Activated CD8-positive, alpha-beta memory T cell treated with anti-CD3 and anti-CD28 coated beads, Interleukin-2, amount 10 ng/mL, durations not matched to agents 7 days and 5 days (primary cell): ENCODE data around the gene COL15A1. TPM values are rescaled to one million over a fixed set of nuclear protein-coding genes. Genes with fewer than 3 reads are reported as not detected.
"Not testable (repeated sequence)": the region's sequence is repeated elsewhere in the genome, so short reads cannot be mapped to it uniquely, and the experiment has no call there.

Experiments
- ATAC-seq: fragments of 150-1000 bp; cut with Tn5 transposase; one replicate; pipeline ENCODE4 v1.10.0; 2021; ENCODE audit warnings: moderate library complexity
- CTCF ChIA-PET: fragments of 350-600 bp; sonication (Branson Sonifier 250); formaldehyde crosslinking; loops from one replicate; lab custom pipeline; 2021; ENCODE audit warnings: antibody characterized with exemption; lab: Charles Lee
- DNase-seq: peaks from one replicate; pipeline ENCODE4 v3.0.0-alpha.2; 2020
- H3K27ac Mint-ChIP-seq: one replicate; pipeline ENCODE4 v1.8.0; 2021; ENCODE audit warnings: mild to moderate bottlenecking, mixed read lengths
- H3K27me3 Mint-ChIP-seq: one replicate; pipeline ENCODE4 v1.8.0; 2021; ENCODE audit warnings: mixed read lengths
- H3K36me3 Mint-ChIP-seq: one replicate; pipeline ENCODE4 v1.8.0; 2021; ENCODE audit warnings: mild to moderate bottlenecking, mixed read lengths
- H3K4me1 Mint-ChIP-seq: one replicate; pipeline ENCODE4 v1.8.0; 2021; ENCODE audit warnings: mixed read lengths
- H3K4me3 Mint-ChIP-seq: one replicate; pipeline ENCODE4 v1.8.0; 2021; ENCODE audit warnings: mild to moderate bottlenecking, moderate library complexity, mixed read lengths
- H3K9me3 Mint-ChIP-seq: one replicate; pipeline ENCODE4 v1.8.0; 2022; ENCODE audit warnings: low read depth, mixed read lengths
- total RNA-seq, 2 experiments: library from RNA; stranded (reverse); gene quantifications; one replicate each; pipeline ENCODE4 v1.2.3, GENCODE V29; 2021

Gene COL15A1
- total RNA-seq, 2 experiments from 2014 or later: 0.45 to 0.53 TPM

DNA sequence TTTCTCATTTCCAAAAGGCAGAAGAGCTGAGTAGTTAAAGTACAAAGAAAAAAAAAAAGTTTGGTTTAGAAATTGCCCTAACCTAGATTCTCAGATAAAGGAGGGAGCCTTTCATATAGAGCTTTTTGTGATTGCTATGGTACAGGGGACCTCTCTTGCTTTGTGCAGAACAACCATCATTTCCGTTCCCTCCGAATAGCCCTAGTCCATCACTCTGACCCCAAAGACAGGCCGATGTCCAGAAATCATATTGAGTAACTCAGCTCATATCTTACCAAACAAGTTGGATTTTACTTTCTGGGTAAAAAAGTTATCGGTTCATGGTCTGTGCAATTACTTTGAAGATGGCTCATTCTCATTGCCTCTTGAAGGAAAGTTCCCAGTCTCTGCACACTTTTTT lies 36.7 kb upstream of the COL15A1 start:
- Mint-ChIP-seq H3K36me3 (no peaks in the 10 kb centered on the region), H3K4me3 (no peak overlapping the region), H3K27me3 (peaks cover 5% of the 10 kb centered on the region), H3K4me1 (no peaks in the 10 kb centered on the region), H3K9me3 (no peaks in the 10 kb centered on the region), H3K27ac (no peak overlapping the region)
- ATAC-seq (no peak), DNase-seq (no peak)
- CTCF ChIA-PET: no interaction called here

DNA sequence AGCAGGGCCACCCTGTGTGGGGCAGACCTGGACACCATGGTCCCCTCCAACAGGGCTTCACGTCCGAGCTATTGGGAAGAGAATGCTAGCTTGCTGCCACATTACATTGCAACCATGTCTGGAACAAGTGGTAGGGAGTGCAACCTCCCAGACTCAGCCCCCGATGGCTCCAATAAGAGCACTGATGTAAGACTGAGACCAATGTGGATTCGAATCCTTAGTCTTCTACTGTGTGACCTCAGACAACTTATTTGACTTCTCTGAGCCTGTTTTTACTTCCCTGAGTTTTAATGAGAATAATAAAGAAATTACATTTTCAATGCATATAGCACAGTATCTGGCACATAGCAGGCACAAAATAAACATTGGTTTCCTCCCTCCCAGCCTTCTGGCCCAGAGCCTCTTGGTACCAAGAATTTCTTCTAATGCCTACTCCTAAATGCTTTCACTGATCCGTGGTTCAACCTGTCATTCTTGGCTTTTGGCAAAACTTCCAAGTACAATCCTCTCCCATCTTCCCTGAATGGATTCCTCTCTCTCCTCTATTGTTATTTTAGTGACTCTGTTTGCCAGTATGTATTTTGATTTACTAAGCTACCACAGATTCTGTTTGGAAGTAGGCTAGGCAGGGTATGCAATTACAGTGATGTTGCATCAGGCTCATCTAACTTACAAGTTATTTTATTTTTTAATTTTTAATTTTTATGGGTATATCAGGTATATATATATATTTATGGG lies 34.6 kb upstream of the COL15A1 start:
- Mint-ChIP-seq H3K9me3 (no peaks in the 10 kb centered on the region), H3K27me3 (peaks cover 7% of the 10 kb centered on the region), H3K27ac (no peak overlapping the region), H3K4me3 (no peak overlapping the region), H3K4me1 (no peaks in the 10 kb centered on the region), H3K36me3 (no peaks in the 10 kb centered on the region)
- CTCF ChIA-PET: interaction anchor here (0.6 kb wide), 1 partner anchor 126 kb away, joined by 3 read pairs; no protein-coding TSS in a partner anchor
- DNase-seq: no peak
- ATAC-seq: no peak

- Mint-ChIP-seq H3K36me3 (no peaks in the 10 kb centered on the region), H3K4me3 (no peak overlapping the region), H3K9me3 (no peaks in the 10 kb centered on the region), H3K4me1 (no peaks in the 10 kb centered on the region), H3K27ac (no peak overlapping the region), H3K27me3 (peaks cover 7% of the 10 kb centered on the region)
- no peak for ATAC-seq
- CTCF ChIA-PET: interaction anchor here (0.6 kb wide), 1 partner anchor 125 kb away, joined by 3 read pairs; no protein-coding TSS in a partner anchor
- DNase-seq: no peak
These were observed 33.8 kb upstream of the COL15A1 start for GRCh38 chr9:98909935-98910334.

- Mint-ChIP-seq H3K36me3 (no peaks in the 10 kb centered on the region), H3K27ac (no peak overlapping the region), H3K9me3 (no peaks in the 10 kb centered on the region), H3K4me1 (no peaks in the 10 kb centered on the region), H3K4me3 (no peak overlapping the region), H3K27me3 (peaks cover 7% of the 10 kb centered on the region)
- no peak for ATAC-seq
- DNase-seq: no peak
- CTCF ChIA-PET: no interaction called here
These were observed 32.7 kb upstream of the COL15A1 start for GRCh38 chr9:98911042-98911441.

DNA sequence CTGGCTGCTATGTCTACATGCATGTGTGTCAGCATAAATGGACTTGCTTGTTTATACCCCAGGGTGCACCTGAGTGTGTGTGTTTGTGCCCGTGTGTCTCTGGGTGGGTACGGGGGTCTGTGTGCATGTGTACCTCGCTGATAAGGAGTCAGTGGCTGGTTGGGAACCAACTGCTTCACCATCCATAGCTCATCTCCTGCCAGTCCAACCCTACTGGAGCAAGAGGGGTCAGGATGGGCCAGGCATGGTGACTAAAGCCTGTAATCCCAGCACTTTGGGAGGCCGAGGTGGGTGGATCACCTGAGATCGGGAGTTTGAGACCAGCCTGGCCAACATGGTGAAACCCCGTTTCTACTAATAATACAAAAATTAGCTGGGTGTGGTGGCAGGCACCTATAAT lies 32.0 kb upstream of the COL15A1 start:
- H3K27me3 Mint-ChIP-seq, H3K4me1 Mint-ChIP-seq, H3K36me3 Mint-ChIP-seq, DNase-seq, H3K4me3 Mint-ChIP-seq, ATAC-seq, CTCF ChIA-PET, H3K9me3 Mint-ChIP-seq, H3K27ac Mint-ChIP-seq: not testable (repeated sequence)

GRCh38 chr9:98912450-98912849 lies 31.3 kb upstream of the COL15A1 start:
- ATAC-seq (no peak), DNase-seq (no peak)
- H3K4me1 Mint-ChIP-seq: no peaks in the 10 kb centered on the region
- no peak overlapping the region for H3K27ac Mint-ChIP-seq
- CTCF ChIA-PET: no interaction called here
- H3K36me3 Mint-ChIP-seq: no peaks in the 10 kb centered on the region
- no peaks in the 10 kb centered on the region for H3K9me3 Mint-ChIP-seq
- H3K27me3 Mint-ChIP-seq: peaks cover 7% of the 10 kb centered on the region
- no peak overlapping the region for H3K4me3 Mint-ChIP-seq

DNA sequence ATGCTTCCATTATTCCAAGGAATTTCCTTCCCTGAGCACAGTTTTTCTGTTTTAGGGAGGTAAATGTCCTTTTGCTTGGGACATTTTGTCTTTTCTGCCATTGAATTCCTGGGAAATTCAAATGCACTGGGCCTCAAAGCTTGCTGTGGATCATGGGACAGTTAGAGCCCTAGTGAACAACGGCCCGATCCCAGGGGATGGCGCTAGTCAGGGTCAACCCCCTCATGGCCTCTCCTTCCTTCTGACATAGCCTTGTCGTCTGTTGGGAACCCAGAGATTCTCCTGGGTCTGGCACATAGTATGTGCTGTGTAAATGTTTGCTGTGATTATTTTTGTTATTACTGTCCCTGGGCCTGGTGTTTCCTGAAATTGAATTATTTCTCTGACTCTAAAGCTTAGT lies 30.7 kb upstream of the COL15A1 start:
- no peak for DNase-seq
- peaks cover 7% of the 10 kb centered on the region for H3K27me3 Mint-ChIP-seq
- no peaks in the 10 kb centered on the region for H3K9me3 Mint-ChIP-seq
- ATAC-seq: no peak
- CTCF ChIA-PET: no interaction called here
- no peak overlapping the region for H3K27ac Mint-ChIP-seq
- no peak overlapping the region for H3K4me3 Mint-ChIP-seq
- no peaks in the 10 kb centered on the region for H3K4me1 Mint-ChIP-seq
- no peaks in the 10 kb centered on the region for H3K36me3 Mint-ChIP-seq

DNA sequence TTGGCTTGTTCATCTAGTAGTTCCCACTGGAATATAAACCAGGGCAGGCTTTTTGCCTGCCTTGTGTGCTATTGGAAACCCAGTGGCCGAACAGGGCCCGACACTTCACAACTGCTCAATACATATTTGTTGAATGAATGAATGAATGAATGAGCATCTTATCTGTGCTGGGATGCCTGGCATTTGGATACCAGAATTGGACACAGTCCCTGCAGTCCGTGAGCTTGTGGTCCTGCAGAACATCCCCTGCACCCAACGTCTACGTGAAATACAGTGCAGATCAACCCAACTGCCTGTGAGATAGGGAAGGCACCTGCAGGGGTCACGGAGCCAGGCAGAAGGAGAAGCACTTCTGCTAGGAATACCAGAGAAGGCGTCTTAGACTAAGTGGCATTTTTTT lies 30.0 kb upstream of the COL15A1 start:
- Mint-ChIP-seq H3K36me3 (no peaks in the 10 kb centered on the region), H3K4me3 (no peak overlapping the region), H3K27me3 (peaks cover 7% of the 10 kb centered on the region), H3K27ac (no peak overlapping the region), H3K4me1 (no peaks in the 10 kb centered on the region), H3K9me3 (no peaks in the 10 kb centered on the region)
- CTCF ChIA-PET: no interaction called here
- ATAC-seq: no peak
- peak; percentile 34 for DNase-seq

GRCh38 chr9:98915599-98915998 lies 28.1 kb upstream of the COL15A1 start:
- no peaks in the 10 kb centered on the region for H3K4me1 Mint-ChIP-seq
- no peak overlapping the region for H3K4me3 Mint-ChIP-seq
- ATAC-seq (no peak), DNase-seq (no peak)
- peaks cover 11% of the 10 kb centered on the region for H3K27me3 Mint-ChIP-seq
- no peaks in the 10 kb centered on the region for H3K36me3 Mint-ChIP-seq
- CTCF ChIA-PET: no interaction called here
- H3K27ac Mint-ChIP-seq: no peak overlapping the region
- H3K9me3 Mint-ChIP-seq: no peaks in the 10 kb centered on the region

DNA sequence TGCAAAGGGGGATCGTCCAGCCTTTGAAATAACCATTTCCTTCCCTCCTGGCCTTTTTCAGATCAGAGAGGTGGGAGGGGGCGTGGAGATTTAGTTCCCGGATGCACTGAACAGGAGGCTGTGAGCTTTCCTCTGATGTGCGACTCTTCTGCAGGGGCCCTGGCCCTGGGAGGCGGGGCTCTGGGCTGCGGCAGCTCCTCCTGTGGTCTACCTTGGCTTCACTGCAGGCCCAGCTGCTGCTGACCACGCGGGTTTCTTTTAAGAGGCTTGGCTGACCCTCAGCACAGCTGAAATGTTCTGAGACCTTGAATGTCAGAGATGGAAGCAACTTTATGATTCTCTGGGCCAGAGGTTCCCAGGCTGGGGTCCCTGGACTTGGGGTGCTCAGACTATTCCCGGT lies 27.0 kb upstream of the COL15A1 start:
- Mint-ChIP-seq H3K4me3 (no peak overlapping the region), H3K9me3 (no peaks in the 10 kb centered on the region), H3K4me1 (no peaks in the 10 kb centered on the region), H3K36me3 (no peaks in the 10 kb centered on the region), H3K27me3 (peaks cover 9% of the 10 kb centered on the region), H3K27ac (no peak overlapping the region)
- ATAC-seq (no peak), DNase-seq (no peak)
- CTCF ChIA-PET: no interaction called here

GRCh38 chr9:98917746-98918487 lies 25.8 kb upstream of the COL15A1 start:
- H3K9me3 Mint-ChIP-seq: no peaks in the 10 kb centered on the region
- H3K27ac Mint-ChIP-seq: no peak overlapping the region
- H3K4me3 Mint-ChIP-seq: no peak overlapping the region
- no peaks in the 10 kb centered on the region for H3K36me3 Mint-ChIP-seq
- no peak for ATAC-seq
- H3K4me1 Mint-ChIP-seq: no peaks in the 10 kb centered on the region
- DNase-seq: no peak
- H3K27me3 Mint-ChIP-seq: peaks cover 14% of the 10 kb centered on the region
- CTCF ChIA-PET: no interaction called here

DNA sequence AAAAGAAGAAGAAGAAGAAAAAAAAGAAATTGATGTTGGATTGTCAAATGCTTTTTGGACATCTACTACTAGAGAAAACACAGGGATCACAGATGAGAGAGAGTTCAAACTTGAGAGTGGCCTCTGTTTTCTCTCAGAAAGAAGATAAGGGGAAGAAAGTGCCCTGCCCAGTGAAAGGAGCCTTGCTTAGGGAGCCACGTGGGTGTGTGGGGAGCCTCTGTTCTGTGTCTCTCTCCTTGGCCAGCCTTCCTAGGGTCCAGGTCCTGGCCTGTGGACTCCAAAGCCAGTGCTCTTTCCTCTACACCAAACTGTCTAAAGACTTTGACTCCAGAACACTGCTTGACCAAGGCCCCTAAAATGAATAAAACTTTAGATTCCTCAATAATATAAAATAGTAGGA lies 22.0 kb upstream of the COL15A1 start:
- CTCF ChIA-PET: no interaction called here
- Mint-ChIP-seq H3K27me3 (peaks cover 29% of the 10 kb centered on the region), H3K4me3 (no peak overlapping the region), H3K9me3 (no peaks in the 10 kb centered on the region), H3K36me3 (no peaks in the 10 kb centered on the region), H3K4me1 (peaks cover 1% of the 10 kb centered on the region), H3K27ac (no peak overlapping the region)
- no peak for DNase-seq
- no peak for ATAC-seq

- Mint-ChIP-seq H3K9me3 (no peaks in the 10 kb centered on the region), H3K4me3 (no peak overlapping the region), H3K4me1 (peaks cover 1% of the 10 kb centered on the region), H3K27ac (no peak overlapping the region), H3K27me3 (peaks cover 33% of the 10 kb centered on the region), H3K36me3 (no peaks in the 10 kb centered on the region)
- CTCF ChIA-PET: interaction anchor here (0.8 kb wide), 1 partner anchor 91 kb away, joined by 3 read pairs; no protein-coding TSS in a partner anchor
- DNase-seq (no peak), ATAC-seq (no peak)
These were observed 20.8 kb upstream of the COL15A1 start for GRCh38 chr9:98922721-98923435.
